Heart left ventricle (tissue), 16 donors: ENCODE data around the gene WDR74. TPM values are rescaled to one million over a fixed set of nuclear protein-coding genes. Genes with fewer than 3 reads are reported as not detected.
A peak's percentile ranks its signal among the peaks of the same experiment; 100 is the strongest.
"Not testable (repeated sequence)": the region's sequence is repeated elsewhere in the genome, so short reads cannot be mapped to it uniquely, and the experiment has no call there.

Source experiments
- ATAC-seq, 4 donors: fragments of 200-7000 bp; cut with Tn5 transposase; one replicate each; pipeline ENCODE4 v1.9.1; 2020 to 2022; ENCODE audit warnings: moderate library complexity in 4 of 4, mild to moderate bottlenecking in 3 of 4, moderate number of reproducible peaks in 1 of 4
- DNase-seq, 5 donors: peaks; one replicate each; pipeline ENCODE4 v3.0.0-alpha.2; 2020
- H3K27ac ChIP-seq, 12 donors: fragments of 200-600 bp; sonication (generic) in 4 of 12; one replicate each; pipeline versions ENCODE4 v1.5.0 to v1.8.0; 2016 to 2022; ENCODE audit warnings: mild to moderate bottlenecking in 2 of 12
- H3K27me3 ChIP-seq, 9 donors: fragments of 200-600 bp; sonication (generic) in 2 of 9; one replicate each; pipeline versions ENCODE4 v1.5.1 to v1.8.0; 2016 to 2022; ENCODE audit warnings: mild to moderate bottlenecking in 3 of 9
- H3K36me3 ChIP-seq, 9 donors: fragments of 200-600 bp; sonication (generic) in 2 of 9; one replicate each; pipeline versions ENCODE4 v1.5.0 to v1.8.0; 2018 to 2022; ENCODE audit warnings: mild to moderate bottlenecking in 2 of 9
- H3K4me1 ChIP-seq, 12 donors: fragments of 200-600 bp; sonication (generic) in 4 of 12; one replicate each; pipeline versions ENCODE4 v1.5.0 to v1.8.0; 2016 to 2022; ENCODE audit warnings: mild to moderate bottlenecking in 3 of 12
- H3K4me3 ChIP-seq, 12 donors: fragments of 200-600 bp; sonication (generic) in 4 of 12; one replicate each; pipeline versions ENCODE4 v1.5.0 to v1.8.0; 2017 to 2022; ENCODE audit warnings: mild to moderate bottlenecking in 9 of 12, moderate library complexity in 4 of 12
- H3K9me3 ChIP-seq, 12 donors: fragments of 200-600 bp; sonication (generic) in 4 of 12; one replicate each; pipeline versions ENCODE4 v1.5.0 to v1.8.0; 2016 to 2022; ENCODE audit warnings: mild to moderate bottlenecking in 1 of 12
- POLR2A ChIP-seq, 2 donors: fragments of 450-650 bp; IDR thresholded peaks; one replicate each; pipeline ENCODE4 v1.6.1; 2017; ENCODE audit warnings: antibody characterized with exemption in 2 of 2, mild to moderate bottlenecking in 2 of 2, moderate library complexity in 2 of 2
- WGBS, 4 donors: extraction: QIAGEN DNeasy Blood & Tissue Kit in 2 of 4; methylation state at CpG; one replicate each; pipeline versions ENCODE4 v1.1.5 to v1.1.7; 2013 to 2018; 5-methylcytosine and 5-hydroxymethylcytosine counted together
- intact Hi-C, 10 donors: fragments of 100-400 bp; cut with DNase I; formaldehyde crosslinking; loops; one replicate each; pipeline versions ENCODE4 v1.11.1 to v1.14.2; 2022
- polyA plus RNA-seq, 2 donors: library from polyadenylated mRNA; stranded (reverse); fragments of 200-250 nt; gene quantifications; one replicate each; pipeline ENCODE4 v1.2.3, GENCODE V29; 2013
- total RNA-seq, 9 donors: library from RNA; depleted of rRNA in 2 of 9; stranded (reverse); fragments of >200 nt in 2 of 9; fragmentation: NEBNext Ultra II Directional in 3 of 9; extraction: Animal tissue kit (Norgen Biotek cat#: 25700) in 3 of 9; gene quantifications; one replicate each; pipeline versions ENCODE4 v1.1.0 to v1.2.4, GENCODE V29; 2016 to 2023
- TF ChIP-seq, protein P1 (sequence below), 12 donors: fragments of 200-600 bp; sonication (generic) in 4 of 12; IDR thresholded peaks; one replicate each; pipeline versions ENCODE4 v1.5.0 to v1.8.0; 2018 to 2022; ENCODE audit warnings: antibody characterized with exemption in 12 of 12, mild to moderate bottlenecking in 5 of 12
- donor health status: ischemic (EF 13 %, LVEDD 7.1; RV severe dilation, severe dysfunction).
- donor health status: healthy with polysubstance abuse.
- donor health status: DM: no; HTN: yes; CAD: no.
- donor health status: DM: no; HTN: no; CAD: no.
- donor health status: ischemic (EF 25% LVEDD 6.9; RV normal size, moderate dysfunction).
- donor health status: ischemic (EF 25% LVEDD 5.7; RV mildly dilated, moderate dysfunction).
- donor health status: healthy.
- donor health status: DM: yes; HTN: yes; CAD: no.
- donor health status: ischemic (EF 35%, LVEDD 5.7; RV mildly dilated, moderate dysfunction).
- donor health status: nonischemic (EF 11% LVEDD 7.7; RV severe dilation, severe dysfunction).
- donor health status: DM: yes; HTN: yes; CAD: no.
- donor health status: PGD.
- donor health status: ischemic (EF 29% LVEDD 5.4; RV normal size, mild dysfunction).
- donor health status: nonischemic (EF 23%, LVEDD 6.1; RV moderate dilation, normal function).

Gene WDR74
- total and polyA plus RNA-seq, 11 donors = 19.2 to 70.6 (median 28.1) TPM

DNA sequence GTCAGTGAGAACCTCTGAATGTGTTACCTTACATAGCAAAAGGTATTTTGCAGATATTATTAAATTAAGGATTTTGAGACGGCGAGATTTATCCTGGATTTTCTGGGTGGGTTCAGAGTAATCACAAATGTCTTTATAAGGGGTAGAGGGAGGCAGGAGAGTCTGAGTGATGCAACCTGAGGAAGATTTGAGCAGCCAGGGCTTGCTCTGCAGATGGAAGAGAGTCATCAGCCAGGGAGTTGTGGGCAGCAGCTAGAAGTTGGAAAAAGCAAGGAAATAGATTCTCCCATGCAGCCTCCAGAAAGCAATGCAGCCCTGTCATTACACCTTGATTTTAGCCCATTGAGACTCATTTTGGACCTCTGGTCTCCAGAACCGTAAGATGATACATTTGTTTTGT lies 4.1 kb upstream of the WDR74 start:
- H3K27me3 ChIP-seq = no peaks in the 10 kb centered on the region
- no peak for TF ChIP-seq POLR2A (IDR thresholded peaks at IDR 0.05)
- TF ChIP-seq, protein P1, sequence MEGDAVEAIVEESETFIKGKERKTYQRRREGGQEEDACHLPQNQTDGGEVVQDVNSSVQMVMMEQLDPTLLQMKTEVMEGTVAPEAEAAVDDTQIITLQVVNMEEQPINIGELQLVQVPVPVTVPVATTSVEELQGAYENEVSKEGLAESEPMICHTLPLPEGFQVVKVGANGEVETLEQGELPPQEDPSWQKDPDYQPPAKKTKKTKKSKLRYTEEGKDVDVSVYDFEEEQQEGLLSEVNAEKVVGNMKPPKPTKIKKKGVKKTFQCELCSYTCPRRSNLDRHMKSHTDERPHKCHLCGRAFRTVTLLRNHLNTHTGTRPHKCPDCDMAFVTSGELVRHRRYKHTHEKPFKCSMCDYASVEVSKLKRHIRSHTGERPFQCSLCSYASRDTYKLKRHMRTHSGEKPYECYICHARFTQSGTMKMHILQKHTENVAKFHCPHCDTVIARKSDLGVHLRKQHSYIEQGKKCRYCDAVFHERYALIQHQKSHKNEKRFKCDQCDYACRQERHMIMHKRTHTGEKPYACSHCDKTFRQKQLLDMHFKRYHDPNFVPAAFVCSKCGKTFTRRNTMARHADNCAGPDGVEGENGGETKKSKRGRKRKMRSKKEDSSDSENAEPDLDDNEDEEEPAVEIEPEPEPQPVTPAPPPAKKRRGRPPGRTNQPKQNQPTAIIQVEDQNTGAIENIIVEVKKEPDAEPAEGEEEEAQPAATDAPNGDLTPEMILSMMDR (IDR thresholded peaks at IDR 0.05) = no peak
- H3K27ac ChIP-seq = no peak overlapping the region
- WGBS, 4 donors = 94 to 99% (median 98%) methylated on average over 3 of the region's 3 CpGs
- no peak overlapping the region for H3K4me3 ChIP-seq
- H3K4me1 ChIP-seq = peaks cover 5 to 26% (median 13%) of the 10 kb centered on the region in 12 donors
- H3K36me3 ChIP-seq = no peaks in the 10 kb centered on the region
- intact Hi-C loops = loop anchor here in 2 of 10 donors (5.0 to 10.0 kb wide), 3 partner anchors 51 to 119 kb away; partner anchors contain the start of genes HNRNPUL2 (in 2 of the 2), TTC9C (in 2 of the 2) and TMEM223 (in 1 of the 2)
- no peak for ATAC-seq
- no peaks in the 10 kb centered on the region for H3K9me3 ChIP-seq
- no peak for DNase-seq

DNA sequence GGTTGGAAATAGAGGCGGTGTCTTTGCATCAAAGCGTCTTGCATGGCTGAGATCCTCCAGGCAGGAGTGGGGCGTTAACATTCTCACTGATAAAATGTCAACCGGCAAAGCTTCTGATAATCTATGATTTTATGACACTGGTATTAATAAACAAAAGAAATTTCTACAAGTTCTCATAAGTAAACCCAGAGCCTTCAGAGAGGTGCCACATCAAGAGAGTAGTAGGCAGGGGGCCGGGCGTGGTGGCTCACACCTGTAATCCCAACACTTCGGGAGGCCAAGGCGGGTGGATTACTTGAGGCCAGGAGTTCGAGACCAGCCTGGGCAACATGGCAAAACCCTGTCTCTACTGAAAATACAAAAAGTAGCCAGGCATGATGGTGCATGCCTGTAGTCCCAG lies 3.5 kb upstream of the WDR74 start:
- Histone ChIP-seq H3K4me3 (peak overlapping the region in 7 of 12 donors; percentile 53 to 97 (median 72)), H3K27ac (peak overlapping the region; percentile 82 to 99 (median 96)), H3K4me1 (peaks cover 5 to 32% (median 16%) of the 10 kb centered on the region in 12 donors)
- DNase-seq, ATAC-seq, H3K27me3 ChIP-seq, H3K36me3 ChIP-seq, H3K9me3 ChIP-seq: not testable (repeated sequence)
- intact Hi-C loops = loop anchor here in 2 of 10 donors (1.0 to 10.0 kb wide), 4 partner anchors 38 to 118 kb away; partner anchors contain the start of genes HNRNPUL2 (in 2 of the 2), TTC9C (in 2 of the 2), NXF1 (in 1 of the 2) and TMEM223 (in 1 of the 2)
- 83 to 90% (median 85%) methylated on average over 9 of the region's 9 CpGs for WGBS, 4 donors

DNA sequence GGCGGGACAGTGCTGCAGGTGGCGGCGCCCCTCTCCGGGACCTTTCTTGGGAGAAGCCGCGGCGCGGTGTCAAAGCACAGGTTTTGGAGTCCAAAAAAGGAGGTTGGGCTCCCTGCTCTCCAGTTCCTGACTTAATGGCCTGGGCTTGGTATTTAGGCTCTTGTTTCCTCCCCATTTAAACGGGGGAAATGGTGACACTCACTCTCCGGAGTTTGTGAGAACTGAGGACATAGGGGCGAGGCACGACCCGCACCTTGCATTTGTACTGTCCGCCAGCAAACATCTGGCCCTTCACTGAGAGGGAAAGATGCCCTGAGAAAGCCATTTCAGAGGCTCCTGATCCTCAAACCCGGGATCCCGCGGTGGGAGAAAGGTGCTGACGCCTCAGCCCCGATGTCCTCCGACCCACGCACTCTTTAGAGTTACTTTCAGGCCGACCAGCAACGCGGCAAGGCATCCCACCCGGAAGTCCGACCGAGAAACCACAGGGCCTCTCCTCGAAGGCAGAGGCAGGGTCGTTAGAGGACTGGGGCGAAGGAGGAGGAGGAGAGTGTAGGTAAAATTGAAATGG lies 2.9 kb upstream of the WDR74 start:
- Histone ChIP-seq H3K4me1 (peaks cover 5 to 33% (median 17%) of the 10 kb centered on the region in 12 donors), H3K9me3 (no peaks in the 10 kb centered on the region), H3K27me3 (no peaks in the 10 kb centered on the region), H3K36me3 (peaks cover 0 to 8% (median 0%) of the 10 kb centered on the region in 9 donors), H3K27ac (peak overlapping the region; percentile 82 to 99 (median 96)), H3K4me3 (peak overlapping the region in 11 of 12 donors; percentile 27 to 98 (median 66))
- intact Hi-C loops = loop anchor here in 2 of 10 donors (1.0 to 10.0 kb wide), 4 partner anchors 37 to 117 kb away; partner anchors contain the start of genes HNRNPUL2 (in 2 of the 2), TTC9C (in 2 of the 2), NXF1 (in 1 of the 2) and TMEM223 (in 1 of the 2)
- ATAC-seq = peak in 1 of 4 donors; percentile 4
- WGBS, 4 donors = 6 to 12% (median 8%) methylated on average over 24 to 30 of the region's 30 CpGs
- TF ChIP-seq, protein P1 (IDR thresholded peaks at IDR 0.05) = no peak
- TF ChIP-seq POLR2A (IDR thresholded peaks at IDR 0.05) = no peak
- DNase-seq = peak; percentile 34 to 85 (median 45)

- peak; percentile 75 to 93 (median 88) for DNase-seq
- TF ChIP-seq, protein P1 (IDR thresholded peaks at IDR 0.05) = peak in 1 of 12 donors; percentile 2
- TF ChIP-seq POLR2A (IDR thresholded peaks at IDR 0.05) = peak; percentile 50 to 96
- Histone ChIP-seq H3K36me3 (peaks cover 0 to 15% (median 5%) of the 10 kb centered on the region in 9 donors), H3K4me3 (peak overlapping the region in 11 of 12 donors; percentile 38 to 98 (median 86)), H3K27me3 (no peaks in the 10 kb centered on the region), H3K4me1 (peaks cover 5 to 33% (median 17%) of the 10 kb centered on the region in 12 donors), H3K27ac (peak overlapping the region; percentile 82 to 99 (median 96)), H3K9me3 (no peaks in the 10 kb centered on the region)
- intact Hi-C loops = loop anchor here in 3 of 10 donors (1.0 to 10.0 kb wide), 6 partner anchors 36 to 117 kb away; partner anchors contain the start of genes HNRNPUL2 (in 2 of the 3), SLC3A2 (in 2 of the 3), TTC9C (in 2 of the 3) and NXF1 (in 1 of the 3)
- 0% methylated on average over 33 of the region's 33 CpGs for WGBS, 4 donors
- peak; percentile 73 to 86 (median 77) for ATAC-seq
Measured at GRCh38 chr11:62841361-62842170, 2.2 kb upstream of the WDR74 start.

DNA sequence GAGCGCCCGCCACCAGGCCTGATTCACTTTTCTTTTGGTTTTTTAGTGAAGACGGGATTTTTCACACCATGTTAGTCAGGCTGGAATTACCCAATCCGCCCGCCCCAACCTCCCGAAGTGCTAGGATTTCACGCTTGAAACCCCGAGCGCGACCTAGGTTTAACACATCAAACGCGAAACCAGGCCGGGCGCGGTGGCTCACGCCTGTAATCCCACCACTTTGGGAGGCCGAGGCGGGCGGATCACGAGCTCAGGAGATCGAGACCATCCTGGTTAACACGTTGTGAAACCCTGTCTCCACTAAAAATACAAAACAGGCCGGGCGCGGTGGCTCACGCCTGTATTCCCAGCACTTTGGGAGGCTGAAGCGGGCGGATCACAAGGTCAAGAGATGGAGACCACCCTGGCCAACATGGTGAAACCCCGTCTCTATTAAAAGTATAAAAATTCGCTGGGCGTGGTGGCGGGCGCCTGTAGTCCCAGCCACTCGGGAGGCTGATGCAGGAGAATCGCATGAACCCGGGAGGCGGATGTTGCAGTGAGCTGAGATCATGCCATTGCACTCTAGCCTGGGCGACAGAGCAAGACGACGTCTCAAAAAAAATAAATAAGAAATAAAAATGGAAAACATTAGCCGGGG lies 1.5 kb upstream of the WDR74 start:
- ATAC-seq (peak in 3 of 4 donors; percentile 6 to 30 (median 12)), DNase-seq (peak; percentile 51 to 74 (median 72))
- not testable (repeated sequence) for H3K27me3 ChIP-seq, H3K9me3 ChIP-seq
- H3K4me1 ChIP-seq = peaks cover 5 to 33% (median 17%) of the 10 kb centered on the region in 12 donors
- peak overlapping the region; percentile 82 to 99 (median 96) for H3K27ac ChIP-seq
- peak overlapping the region; percentile 66 to 98 (median 84) for H3K4me3 ChIP-seq
- intact Hi-C loops = loop anchor here in 3 of 10 donors (2.0 to 10.0 kb wide), 5 partner anchors 40 to 116 kb away; partner anchors contain the start of genes HNRNPUL2 (in 2 of the 3), SLC3A2 (in 2 of the 3), TTC9C (in 2 of the 3) and TMEM179B (in 1 of the 3)
- WGBS, 4 donors = 1 to 2% (median 1%) methylated on average over 41 of the region's 41 CpGs
- peaks cover 0 to 22% (median 11%) of the 10 kb centered on the region in 9 donors for H3K36me3 ChIP-seq
